HEK293 (cell line): ENCODE data around the gene NXN.
"Not testable (repeated sequence)": the region's sequence is repeated elsewhere in the genome, so short reads cannot be mapped to it uniquely, and the experiment has no call there.

Experiments used
- CTCF ChIA-PET: fragments of 350-600 bp; formaldehyde crosslinking; extraction: SDS; loops from one replicate; lab custom pipeline; 2021; ENCODE audit warnings: antibody characterized with exemption; lab: Yijun Ruan, JAX
- POLR2A ChIA-PET: fragments of 300-600 bp; formaldehyde crosslinking; extraction: SDS; loops from one replicate; lab custom pipeline; 2020; ENCODE audit warnings: antibody characterized with exemption, inconsistent platforms; lab: Yijun Ruan, JAX
- H3K27ac ChIP-seq: fragments of 200-500 bp; sonication (Bioruptor generic); 2 replicates; pipeline ENCODE4 v1.5.1; 2014; ENCODE audit warnings: low read depth, low read length, control low read depth, inconsistent platforms; ENCODE audit errors: extremely low read depth
- H3K36me3 ChIP-seq, 2 experiments: fragments of 200-500 bp in 1 of 2; sonication (Bioruptor generic) in 1 of 2; 1 replicate in 1 of 2; 2 replicates in 1 of 2; pipeline ENCODE4 v1.5.1; 2014 to 2017; ENCODE audit warnings: inconsistent platforms in 2 of 2, low read length in 2 of 2; ENCODE audit not compliant: control insufficient read depth in 2 of 2, insufficient read depth in 1 of 2
- H3K4me1 ChIP-seq: fragments of 200-500 bp; sonication (Bioruptor generic); 2 replicates; pipeline ENCODE4 v1.5.1; 2014; ENCODE audit warnings: mild to moderate bottlenecking, low read length, inconsistent platforms; ENCODE audit not compliant: control insufficient read depth, insufficient read depth
- H3K4me3 ChIP-seq: 2 replicates; pipeline ENCODE4 v1.5.1; 2011; ENCODE audit warnings: low read depth, mild to moderate bottlenecking, control low read depth, low read length, moderate library complexity
- H3K9me3 ChIP-seq: fragments of 200-500 bp; sonication (Bioruptor generic); 2 replicates; pipeline ENCODE4 v1.5.1; 2014; ENCODE audit warnings: low read depth, low read length, inconsistent platforms; ENCODE audit not compliant: control insufficient read depth, insufficient read depth
- GLI4 ChIP-seq: fragments of 450-650 bp; formaldehyde crosslinking; IDR thresholded peaks from 2 replicates; pipeline ENCODE4 v1.5.1; 2016; ENCODE audit warnings: missing biosample characterization, missing genetic modification characterization
- KLF9 ChIP-seq: fragments of 450-650 bp; formaldehyde crosslinking; IDR thresholded peaks from 2 replicates; pipeline ENCODE4 v1.5.1; 2016; ENCODE audit warnings: missing biosample characterization, missing genetic modification characterization, low read depth
- ZEB2 ChIP-seq: fragments of 450-650 bp; formaldehyde crosslinking; IDR thresholded peaks from 2 replicates; pipeline ENCODE4 v1.5.1; 2016; ENCODE audit warnings: missing biosample characterization, missing genetic modification characterization
- ZNF174 ChIP-seq: fragments of 450-650 bp; formaldehyde crosslinking; IDR thresholded peaks from 2 replicates; pipeline ENCODE4 v1.5.0; 2017; ENCODE audit warnings: missing biosample characterization, mild to moderate bottlenecking, missing genetic modification characterization
- ZNF558 ChIP-seq: fragments of 450-650 bp; formaldehyde crosslinking; IDR thresholded peaks from 2 replicates; pipeline ENCODE4 v1.5.1; 2016; ENCODE audit warnings: missing biosample characterization, missing genetic modification characterization
- ZNF707 ChIP-seq: fragments of 450-650 bp; formaldehyde crosslinking; IDR thresholded peaks from 2 replicates; pipeline ENCODE4 v1.5.1; 2016; ENCODE audit warnings: missing biosample characterization, missing genetic modification characterization
- ZNF747 ChIP-seq: fragments of 450-650 bp; formaldehyde crosslinking; IDR thresholded peaks from 2 replicates; pipeline ENCODE4 v1.5.1; 2016; ENCODE audit warnings: missing biosample characterization, missing genetic modification characterization
- ZNF776 ChIP-seq: fragments of 450-650 bp; formaldehyde crosslinking; IDR thresholded peaks from 2 replicates; pipeline ENCODE4 v1.5.0; 2017; ENCODE audit warnings: missing biosample characterization, missing genetic modification characterization, borderline replicate concordance
- TF ChIP-seq, protein P1 (sequence below): fragments of 450-650 bp; formaldehyde crosslinking; IDR thresholded peaks from 2 replicates; pipeline ENCODE4 v1.5.1; 2017; ENCODE audit warnings: missing biosample characterization, missing genetic modification characterization
- TF ChIP-seq, protein P2 (sequence below): fragments of 450-650 bp; formaldehyde crosslinking; IDR thresholded peaks from 2 replicates; pipeline ENCODE4 v1.5.1; 2016; ENCODE audit warnings: missing biosample characterization, missing genetic modification characterization
- TF ChIP-seq, protein P3 (sequence below): fragments of 450-650 bp; formaldehyde crosslinking; IDR thresholded peaks from 2 replicates; pipeline ENCODE4 v1.5.1; 2017; ENCODE audit warnings: missing biosample characterization, missing genetic modification characterization
- TF ChIP-seq, protein P4 (sequence below): fragments of 450-650 bp; formaldehyde crosslinking; conservative IDR thresholded peaks from 2 replicates; pipeline ENCODE4 v1.5.1; 2016; ENCODE audit warnings: low read depth, missing biosample characterization, missing genetic modification characterization

Gene NXN

DNA sequence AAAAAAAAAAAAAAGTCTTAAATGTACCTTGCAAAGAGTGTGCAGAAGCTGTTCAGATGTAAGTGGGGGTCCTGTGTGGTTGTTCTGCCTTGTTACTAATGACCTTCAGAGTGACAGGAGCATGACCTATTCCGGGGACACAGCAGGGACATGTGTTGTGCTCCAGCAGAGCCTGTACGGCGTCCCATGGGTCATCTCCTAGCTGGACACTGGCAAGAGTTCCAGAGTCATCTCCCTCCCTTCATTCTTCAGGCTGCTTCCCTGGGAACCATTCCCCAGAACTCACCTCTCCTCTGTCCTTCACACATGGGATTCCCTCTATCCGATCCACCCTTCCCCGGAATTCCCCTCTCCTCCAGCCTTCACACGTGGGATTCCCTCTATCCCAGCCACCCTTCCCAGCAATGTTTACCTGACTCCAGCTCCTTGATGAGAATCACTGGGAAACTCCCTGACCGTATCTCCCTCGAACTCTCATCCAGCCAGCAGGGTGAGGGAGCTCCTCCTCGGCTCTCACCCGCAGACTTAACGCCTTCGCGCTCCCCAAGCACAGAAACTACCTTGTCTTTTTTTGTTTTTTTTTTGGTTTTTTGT lies 111.6 kb downstream of the NXN start:
- ChIA-PET CTCF (interaction anchor here (0.5 to 0.7 kb wide), 4 partner anchors 11 to 1944 kb away, joined by 3 to 6 read pairs (median 4); no protein-coding TSS in a partner anchor), POLR2A (no interaction called here)
- Histone ChIP-seq H3K4me1 (no peaks in the 10 kb centered on the region), H3K9me3 (no peaks in the 10 kb centered on the region), H3K4me3 (no peak overlapping the region), H3K36me3 (peaks cover 0 to 5% of the 10 kb centered on the region in 2 experiments; a peak in 1 of 3 replicates), H3K27ac (no peak overlapping the region)
- no peak for TF ChIP-seq GLI4 (tag by site-specific recombination)
- TF ChIP-seq, protein P1, sequence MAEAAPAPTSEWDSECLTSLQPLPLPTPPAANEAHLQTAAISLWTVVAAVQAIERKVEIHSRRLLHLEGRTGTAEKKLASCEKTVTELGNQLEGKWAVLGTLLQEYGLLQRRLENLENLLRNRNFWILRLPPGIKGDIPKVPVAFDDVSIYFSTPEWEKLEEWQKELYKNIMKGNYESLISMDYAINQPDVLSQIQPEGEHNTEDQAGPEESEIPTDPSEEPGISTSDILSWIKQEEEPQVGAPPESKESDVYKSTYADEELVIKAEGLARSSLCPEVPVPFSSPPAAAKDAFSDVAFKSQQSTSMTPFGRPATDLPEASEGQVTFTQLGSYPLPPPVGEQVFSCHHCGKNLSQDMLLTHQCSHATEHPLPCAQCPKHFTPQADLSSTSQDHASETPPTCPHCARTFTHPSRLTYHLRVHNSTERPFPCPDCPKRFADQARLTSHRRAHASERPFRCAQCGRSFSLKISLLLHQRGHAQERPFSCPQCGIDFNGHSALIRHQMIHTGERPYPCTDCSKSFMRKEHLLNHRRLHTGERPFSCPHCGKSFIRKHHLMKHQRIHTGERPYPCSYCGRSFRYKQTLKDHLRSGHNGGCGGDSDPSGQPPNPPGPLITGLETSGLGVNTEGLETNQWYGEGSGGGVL: no peak
- TF ChIP-seq KLF9: no peak
- no peak for TF ChIP-seq ZNF747 (tag by site-specific recombination)
- TF ChIP-seq ZEB2 (tag by site-specific recombination): no peak
- TF ChIP-seq, protein P2, sequence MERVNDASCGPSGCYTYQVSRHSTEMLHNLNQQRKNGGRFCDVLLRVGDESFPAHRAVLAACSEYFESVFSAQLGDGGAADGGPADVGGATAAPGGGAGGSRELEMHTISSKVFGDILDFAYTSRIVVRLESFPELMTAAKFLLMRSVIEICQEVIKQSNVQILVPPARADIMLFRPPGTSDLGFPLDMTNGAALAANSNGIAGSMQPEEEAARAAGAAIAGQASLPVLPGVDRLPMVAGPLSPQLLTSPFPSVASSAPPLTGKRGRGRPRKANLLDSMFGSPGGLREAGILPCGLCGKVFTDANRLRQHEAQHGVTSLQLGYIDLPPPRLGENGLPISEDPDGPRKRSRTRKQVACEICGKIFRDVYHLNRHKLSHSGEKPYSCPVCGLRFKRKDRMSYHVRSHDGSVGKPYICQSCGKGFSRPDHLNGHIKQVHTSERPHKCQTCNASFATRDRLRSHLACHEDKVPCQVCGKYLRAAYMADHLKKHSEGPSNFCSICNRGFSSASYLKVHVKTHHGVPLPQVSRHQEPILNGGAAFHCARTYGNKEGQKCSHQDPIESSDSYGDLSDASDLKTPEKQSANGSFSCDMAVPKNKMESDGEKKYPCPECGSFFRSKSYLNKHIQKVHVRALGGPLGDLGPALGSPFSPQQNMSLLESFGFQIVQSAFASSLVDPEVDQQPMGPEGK (tag by site-specific recombination): no peak
- TF ChIP-seq, protein P3, sequence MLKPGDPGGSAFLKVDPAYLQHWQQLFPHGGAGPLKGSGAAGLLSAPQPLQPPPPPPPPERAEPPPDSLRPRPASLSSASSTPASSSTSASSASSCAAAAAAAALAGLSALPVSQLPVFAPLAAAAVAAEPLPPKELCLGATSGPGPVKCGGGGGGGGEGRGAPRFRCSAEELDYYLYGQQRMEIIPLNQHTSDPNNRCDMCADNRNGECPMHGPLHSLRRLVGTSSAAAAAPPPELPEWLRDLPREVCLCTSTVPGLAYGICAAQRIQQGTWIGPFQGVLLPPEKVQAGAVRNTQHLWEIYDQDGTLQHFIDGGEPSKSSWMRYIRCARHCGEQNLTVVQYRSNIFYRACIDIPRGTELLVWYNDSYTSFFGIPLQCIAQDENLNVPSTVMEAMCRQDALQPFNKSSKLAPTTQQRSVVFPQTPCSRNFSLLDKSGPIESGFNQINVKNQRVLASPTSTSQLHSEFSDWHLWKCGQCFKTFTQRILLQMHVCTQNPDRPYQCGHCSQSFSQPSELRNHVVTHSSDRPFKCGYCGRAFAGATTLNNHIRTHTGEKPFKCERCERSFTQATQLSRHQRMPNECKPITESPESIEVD (tag by site-specific recombination): no peak
- TF ChIP-seq, protein P4, sequence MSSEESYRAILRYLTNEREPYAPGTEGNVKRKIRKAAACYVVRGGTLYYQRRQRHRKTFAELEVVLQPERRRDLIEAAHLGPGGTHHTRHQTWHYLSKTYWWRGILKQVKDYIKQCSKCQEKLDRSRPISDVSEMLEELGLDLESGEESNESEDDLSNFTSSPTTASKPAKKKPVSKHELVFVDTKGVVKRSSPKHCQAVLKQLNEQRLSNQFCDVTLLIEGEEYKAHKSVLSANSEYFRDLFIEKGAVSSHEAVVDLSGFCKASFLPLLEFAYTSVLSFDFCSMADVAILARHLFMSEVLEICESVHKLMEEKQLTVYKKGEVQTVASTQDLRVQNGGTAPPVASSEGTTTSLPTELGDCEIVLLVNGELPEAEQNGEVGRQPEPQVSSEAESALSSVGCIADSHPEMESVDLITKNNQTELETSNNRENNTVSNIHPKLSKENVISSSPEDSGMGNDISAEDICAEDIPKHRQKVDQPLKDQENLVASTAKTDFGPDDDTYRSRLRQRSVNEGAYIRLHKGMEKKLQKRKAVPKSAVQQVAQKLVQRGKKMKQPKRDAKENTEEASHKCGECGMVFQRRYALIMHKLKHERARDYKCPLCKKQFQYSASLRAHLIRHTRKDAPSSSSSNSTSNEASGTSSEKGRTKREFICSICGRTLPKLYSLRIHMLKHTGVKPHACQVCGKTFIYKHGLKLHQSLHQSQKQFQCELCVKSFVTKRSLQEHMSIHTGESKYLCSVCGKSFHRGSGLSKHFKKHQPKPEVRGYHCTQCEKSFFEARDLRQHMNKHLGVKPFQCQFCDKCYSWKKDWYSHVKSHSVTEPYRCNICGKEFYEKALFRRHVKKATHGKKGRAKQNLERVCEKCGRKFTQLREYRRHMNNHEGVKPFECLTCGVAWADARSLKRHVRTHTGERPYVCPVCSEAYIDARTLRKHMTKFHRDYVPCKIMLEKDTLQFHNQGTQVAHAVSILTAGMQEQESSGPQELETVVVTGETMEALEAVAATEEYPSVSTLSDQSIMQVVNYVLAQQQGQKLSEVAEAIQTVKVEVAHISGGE (tag by site-specific recombination): no peak
- no peak for TF ChIP-seq ZNF174
- no peak for TF ChIP-seq ZNF776 (tag by site-specific recombination)
- no peak for TF ChIP-seq ZNF707 (tag by site-specific recombination)
- TF ChIP-seq ZNF558: no peak

DNA sequence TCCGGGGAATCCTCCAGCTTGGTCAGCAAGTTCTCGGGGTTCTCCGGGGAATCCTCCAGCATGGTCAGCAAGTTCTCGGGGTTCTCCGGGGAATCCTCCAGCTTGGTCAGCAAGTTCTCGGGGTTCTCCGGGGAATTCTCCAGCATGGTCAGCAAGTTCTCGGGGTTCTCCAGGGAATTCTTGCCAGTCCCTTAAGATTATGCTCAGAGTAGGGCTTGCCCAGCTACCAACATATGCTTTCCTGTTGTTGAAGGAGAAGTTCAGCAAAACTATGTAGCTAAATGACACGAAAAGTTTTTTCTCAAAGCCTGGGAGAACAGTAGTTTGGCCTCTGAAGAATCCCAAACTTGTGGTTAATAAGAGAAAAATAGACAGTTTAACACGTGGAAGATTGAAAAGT lies 112.3 kb downstream of the NXN start:
- H3K4me1 ChIP-seq, H3K36me3 ChIP-seq, H3K27ac ChIP-seq, H3K9me3 ChIP-seq, H3K4me3 ChIP-seq: not testable (repeated sequence)
- ChIA-PET CTCF (interaction anchor here (0.6 kb wide), 1 partner anchor 1945 kb away, joined by 5 read pairs; no protein-coding TSS in a partner anchor), POLR2A (interaction anchor here (0.7 kb wide), 1 partner anchor 44 kb away, joined by 4 read pairs; no protein-coding TSS in a partner anchor)
